Activated CD8-positive, alpha-beta T cell treated with anti-CD3 and anti-CD28 coated beads for 36 hours (primary cell): ENCODE measurements around the gene PRND. TPM values are rescaled to one million over a fixed set of nuclear protein-coding genes. Genes with fewer than 3 reads are reported as not detected.

ENCODE experiments used
- ATAC-seq: fragments of 200-7000 bp; cut with Tn5 transposase; one replicate; pipeline ENCODE4 v1.10.0; 2021; ENCODE audit warnings: mild to moderate bottlenecking, moderate library complexity
- CTCF ChIA-PET: fragments of 350-600 bp; sonication (Branson Sonifier 250); formaldehyde crosslinking; loops from one replicate; lab custom pipeline; 2021; ENCODE audit warnings: antibody characterized with exemption; lab: Charles Lee
- POLR2A ChIA-PET: fragments of 350-600 bp; sonication (Branson Sonifier 250); formaldehyde crosslinking; loops from one replicate; lab custom pipeline; 2021; ENCODE audit warnings: antibody characterized with exemption; lab: Charles Lee
- DNase-seq: peaks from one replicate; pipeline ENCODE4 v3.0.0-alpha.2; 2020
- H3K27ac Mint-ChIP-seq: one replicate; pipeline ENCODE4 v1.8.0; 2021; ENCODE audit warnings: mild to moderate bottlenecking, mixed read lengths
- H3K27me3 Mint-ChIP-seq: one replicate; pipeline ENCODE4 v1.8.0; 2021; ENCODE audit warnings: mixed read lengths
- H3K36me3 Mint-ChIP-seq: one replicate; pipeline ENCODE4 v1.8.0; 2021; ENCODE audit warnings: low read depth, mixed read lengths
- H3K4me1 Mint-ChIP-seq: one replicate; pipeline ENCODE4 v1.8.0; 2021; ENCODE audit warnings: low read depth, mixed read lengths
- H3K4me3 Mint-ChIP-seq: one replicate; pipeline ENCODE4 v1.8.0; 2021; ENCODE audit warnings: mild to moderate bottlenecking, moderate library complexity, mixed read lengths
- H3K9me3 Mint-ChIP-seq: one replicate; pipeline ENCODE4 v1.8.0; 2021; ENCODE audit warnings: mixed read lengths
- intact Hi-C: fragments of 100-400 bp; cut with micrococcal nuclease; formaldehyde crosslinking; loops from one replicate; pipeline ENCODE4 v1.10.0; 2022
- total RNA-seq, 2 experiments: library from RNA; stranded (reverse); gene quantifications; one replicate each; pipeline ENCODE4 v1.2.3, GENCODE V29; 2021
- TF ChIP-seq, protein P1 (sequence below): fragments of 200-600 bp; IDR thresholded peaks from one replicate; pipeline ENCODE4 v1.8.0; 2022; ENCODE audit warnings: antibody characterized with exemption, mild to moderate bottlenecking

PRND gene
- total RNA-seq, 2 experiments from 2014 or later = not detected

DNA sequence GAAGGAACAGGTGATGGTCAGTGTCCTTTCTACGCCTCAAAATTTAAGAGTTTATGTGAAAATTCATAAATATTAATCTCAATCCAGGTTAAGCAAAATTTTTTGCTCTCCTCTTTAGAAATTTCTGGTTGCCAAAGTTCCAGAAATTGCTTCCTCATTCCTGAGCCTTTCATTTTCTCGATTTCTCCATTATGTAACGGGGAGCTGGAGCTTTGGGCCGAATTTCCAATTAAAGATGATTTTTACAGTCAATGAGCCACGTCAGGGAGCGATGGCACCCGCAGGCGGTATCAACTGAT is 35.8 kb upstream of the PRND start:
- ChIA-PET CTCF (no interaction called here), POLR2A (no interaction called here)
- intact Hi-C loops = no loop called here
- ATAC-seq = no peak
- DNase-seq = no peak
- Mint-ChIP-seq H3K9me3 (no peaks in the 10 kb centered on the region), H3K36me3 (peaks cover 27% of the 10 kb centered on the region), H3K4me1 (peaks cover 62% of the 10 kb centered on the region), H3K27ac (peak overlapping the region; percentile 99), H3K27me3 (no peaks in the 10 kb centered on the region), H3K4me3 (peak overlapping the region; percentile 86)
- TF ChIP-seq, protein P1, sequence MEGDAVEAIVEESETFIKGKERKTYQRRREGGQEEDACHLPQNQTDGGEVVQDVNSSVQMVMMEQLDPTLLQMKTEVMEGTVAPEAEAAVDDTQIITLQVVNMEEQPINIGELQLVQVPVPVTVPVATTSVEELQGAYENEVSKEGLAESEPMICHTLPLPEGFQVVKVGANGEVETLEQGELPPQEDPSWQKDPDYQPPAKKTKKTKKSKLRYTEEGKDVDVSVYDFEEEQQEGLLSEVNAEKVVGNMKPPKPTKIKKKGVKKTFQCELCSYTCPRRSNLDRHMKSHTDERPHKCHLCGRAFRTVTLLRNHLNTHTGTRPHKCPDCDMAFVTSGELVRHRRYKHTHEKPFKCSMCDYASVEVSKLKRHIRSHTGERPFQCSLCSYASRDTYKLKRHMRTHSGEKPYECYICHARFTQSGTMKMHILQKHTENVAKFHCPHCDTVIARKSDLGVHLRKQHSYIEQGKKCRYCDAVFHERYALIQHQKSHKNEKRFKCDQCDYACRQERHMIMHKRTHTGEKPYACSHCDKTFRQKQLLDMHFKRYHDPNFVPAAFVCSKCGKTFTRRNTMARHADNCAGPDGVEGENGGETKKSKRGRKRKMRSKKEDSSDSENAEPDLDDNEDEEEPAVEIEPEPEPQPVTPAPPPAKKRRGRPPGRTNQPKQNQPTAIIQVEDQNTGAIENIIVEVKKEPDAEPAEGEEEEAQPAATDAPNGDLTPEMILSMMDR = no peak

DNA sequence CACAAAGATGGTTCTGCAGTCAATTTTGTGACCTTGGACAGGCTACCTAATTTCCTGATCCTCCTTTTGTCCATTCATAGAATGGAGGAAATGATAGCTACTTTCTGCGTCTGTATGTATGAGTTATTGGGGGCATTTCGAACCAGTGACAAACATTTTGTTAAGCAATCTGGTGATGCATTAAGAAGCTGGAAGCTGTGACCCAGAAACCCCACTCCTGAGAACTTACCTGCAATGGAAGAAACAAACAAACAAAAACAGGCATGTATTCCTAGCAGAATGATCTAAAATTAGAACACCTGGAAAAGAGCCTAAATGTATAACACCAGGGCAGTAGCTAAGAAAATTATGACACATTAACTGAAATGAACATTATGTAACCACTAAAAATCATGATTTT is 33.4 kb upstream of the PRND start:
- CTCF ChIA-PET = interaction anchor here (2.0 kb wide), 1 partner anchor 31 kb away, joined by 4 read pairs; no protein-coding TSS in a partner anchor
- POLR2A ChIA-PET = interaction anchor here (0.9 to 1.6 kb wide), 2 partner anchors 25 to 431 kb away, joined by 3 to 6 read pairs; partner anchors contain the start of gene PCNA
- Mint-ChIP-seq H3K27ac (peak overlapping the region; percentile 65), H3K36me3 (peaks cover 48% of the 10 kb centered on the region), H3K4me1 (peaks cover 77% of the 10 kb centered on the region), H3K9me3 (no peaks in the 10 kb centered on the region), H3K27me3 (no peaks in the 10 kb centered on the region), H3K4me3 (peak overlapping the region; percentile 34)
- TF ChIP-seq, protein P1 = no peak
- DNase-seq (no peak), ATAC-seq (no peak)
- intact Hi-C loops = no loop called here

DNA sequence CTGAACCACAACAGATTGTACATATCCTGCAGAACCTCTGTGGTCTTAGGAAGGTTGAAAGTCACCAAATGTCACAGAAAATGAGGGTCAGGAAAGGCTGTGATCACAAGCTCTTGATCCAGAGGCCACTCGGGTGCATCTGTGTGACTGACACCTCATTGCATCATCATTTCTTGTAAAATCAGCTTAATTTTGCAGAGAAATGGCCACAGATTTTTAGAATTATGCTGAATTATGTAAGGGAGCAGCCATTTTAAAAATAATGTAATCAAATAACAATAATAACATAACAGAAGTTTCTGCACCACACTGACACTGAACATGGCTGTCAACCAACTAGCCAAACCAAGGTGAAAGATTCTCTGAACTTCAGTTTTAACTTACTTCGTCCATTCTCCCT is 32.5 kb upstream of the PRND start:
- H3K4me1 Mint-ChIP-seq = peaks cover 70% of the 10 kb centered on the region

DNA sequence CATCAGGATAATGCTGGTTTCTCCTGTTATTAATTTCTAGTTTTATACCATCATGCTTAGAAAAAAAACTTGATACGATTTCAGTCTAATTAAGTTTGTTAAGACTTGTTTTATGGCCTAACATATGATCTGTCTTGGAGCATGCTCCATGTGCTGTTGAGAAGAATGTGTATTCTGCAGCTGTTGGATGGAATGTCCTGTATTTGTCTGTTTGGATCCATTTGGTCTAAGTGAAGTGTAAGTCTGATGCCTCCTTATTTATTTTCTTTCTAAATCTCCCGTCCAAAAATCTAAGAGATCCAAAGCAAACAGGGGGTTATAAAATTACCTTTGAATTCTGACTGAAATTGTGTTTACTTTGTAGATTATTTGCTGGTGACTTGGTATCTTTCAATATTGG is 30.0 kb upstream of the PRND start:
- intact Hi-C loops = no loop called here
- POLR2A ChIA-PET = interaction anchor here (0.6 to 1.5 kb wide), 3 partner anchors 12 to 187 kb away, joined by 3 to 6 read pairs (median 4); no protein-coding TSS in a partner anchor
- H3K9me3 Mint-ChIP-seq = no peaks in the 10 kb centered on the region
- H3K4me1 Mint-ChIP-seq = peaks cover 67% of the 10 kb centered on the region
- no peaks in the 10 kb centered on the region for H3K27me3 Mint-ChIP-seq
- TF ChIP-seq, protein P1 = no peak
- CTCF ChIA-PET = interaction anchor here (1.0 to 2.2 kb wide), 5 partner anchors 14 to 87 kb away, joined by 3 to 5 read pairs (median 4); no protein-coding TSS in a partner anchor
- peaks cover 65% of the 10 kb centered on the region for H3K36me3 Mint-ChIP-seq
- H3K27ac Mint-ChIP-seq = peak overlapping the region; percentile 43
- DNase-seq (no peak), ATAC-seq (no peak)
- H3K4me3 Mint-ChIP-seq = no peak overlapping the region

More for the DNA sequence above, 32.5 kb upstream of the PRND start:
- POLR2A ChIA-PET = interaction anchor here (1.6 to 2.2 kb wide), 2 partner anchors 10 to 430 kb away, joined by 6 to 10 read pairs; partner anchors contain the start of gene PCNA
- ATAC-seq (no peak), DNase-seq (no peak)
- peaks cover 53% of the 10 kb centered on the region for H3K36me3 Mint-ChIP-seq
- peak overlapping the region; percentile 13 for H3K4me3 Mint-ChIP-seq
- TF ChIP-seq, protein P1 = no peak
- H3K27ac Mint-ChIP-seq = peak overlapping the region; percentile 67
- intact Hi-C loops = no loop called here
- no peaks in the 10 kb centered on the region for H3K27me3 Mint-ChIP-seq
- CTCF ChIA-PET = interaction anchor here (1.0 to 2.1 kb wide), 4 partner anchors 11 to 77 kb away, joined by 3 to 8 read pairs (median 4); no protein-coding TSS in a partner anchor
- H3K9me3 Mint-ChIP-seq = no peaks in the 10 kb centered on the region

DNA sequence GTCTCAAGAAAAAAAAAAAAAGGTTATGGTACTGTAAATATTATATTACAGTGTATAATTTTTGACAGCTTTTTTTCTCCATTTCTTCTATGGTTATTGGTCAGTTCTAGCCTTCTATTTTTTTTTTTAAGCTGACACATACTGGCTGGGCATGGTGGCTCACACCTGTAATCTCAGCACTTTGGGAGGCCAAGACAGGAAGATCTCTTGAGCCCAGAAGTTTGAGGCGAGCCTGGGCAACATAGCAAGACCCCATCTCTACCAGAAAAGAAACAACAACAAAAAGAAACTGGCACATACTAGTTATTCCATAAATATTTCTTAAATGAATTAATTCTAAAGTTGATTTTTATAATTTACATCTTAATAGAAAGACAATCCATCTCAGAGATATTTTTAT is 27.6 kb upstream of the PRND start:
- Mint-ChIP-seq H3K27ac (no peak overlapping the region), H3K36me3 (peaks cover 55% of the 10 kb centered on the region), H3K9me3 (no peaks in the 10 kb centered on the region), H3K4me1 (peaks cover 53% of the 10 kb centered on the region), H3K27me3 (no peaks in the 10 kb centered on the region), H3K4me3 (no peak overlapping the region)
- intact Hi-C loops = no loop called here
- ChIA-PET POLR2A (no interaction called here), CTCF (interaction anchor here (1.0 kb wide), 1 partner anchor 81 kb away, joined by 3 read pairs; no protein-coding TSS in a partner anchor)
- TF ChIP-seq, protein P1 = no peak
- DNase-seq (no peak), ATAC-seq (no peak)
